GM12892 (cell line): ENCODE data around the gene SLC17A3.

Source experiments
- POLR2A ChIP-seq: IDR thresholded peaks from 2 replicates; pipeline ENCODE4 v1.6.1; 2011; ENCODE audit warnings: low read depth, low read length, control low read depth
- POLR2AphosphoS5 ChIP-seq: IDR thresholded peaks from 2 replicates; pipeline ENCODE4 v1.6.1; 2011; ENCODE audit warnings: low read depth, low read length, control low read depth
- TAF1 ChIP-seq: IDR thresholded peaks from 2 replicates; pipeline ENCODE4 v1.6.1; 2011; ENCODE audit warnings: low read depth, mild to moderate bottlenecking, control low read depth, low read length, borderline replicate concordance

DNA sequence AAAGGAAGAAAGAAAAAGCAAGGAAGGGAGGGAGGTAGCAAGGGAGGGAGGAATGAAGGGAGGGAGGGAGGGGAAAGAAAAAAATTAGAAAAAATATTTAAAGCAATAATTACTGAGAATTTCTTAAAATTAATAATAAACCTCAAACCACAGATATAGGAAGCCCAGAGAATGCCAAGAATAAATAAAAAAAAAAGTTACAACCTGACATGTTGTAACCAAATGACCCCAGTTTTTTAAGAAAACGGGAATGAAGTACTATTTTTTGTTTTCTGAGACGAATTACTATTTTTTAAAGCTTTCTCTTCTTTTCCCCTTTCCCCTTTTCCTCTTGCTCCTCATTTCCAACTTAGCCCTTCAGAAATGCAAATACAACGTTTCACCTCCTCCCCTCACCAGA is 58.8 kb downstream of the SLC17A3 start:
- TF ChIP-seq POLR2A (no peak), POLR2AphosphoS5 (no peak), TAF1 (no peak)
